HFF-Myc (cell line): ENCODE results near the gene TRMT11.

Source experiments
- DNase-seq: peaks from one replicate; pipeline ENCODE4 v3.0.0-alpha.2; 2011; ENCODE audit warnings: low read depth; ENCODE audit errors: extremely low read depth
- H3K4me3 ChIP-seq: replicated peaks from 2 replicates; pipeline ENCODE4 v1.5.1; 2011; ENCODE audit warnings: low read depth, mild to moderate bottlenecking, control low read depth, low read length
- CTCF ChIP-seq: IDR thresholded peaks from 2 replicates; pipeline ENCODE4 v1.5.1; 2012; ENCODE audit warnings: mild to moderate bottlenecking, low read depth, low read length, control low read depth; ENCODE audit errors: missing control alignments

The TRMT11 gene

GRCh38 chr6:125943528-125944433 lies 42.6 kb upstream of the TRMT11 start:
- H3K4me3 ChIP-seq: no peak overlapping the region
- DNase-seq: no peak
- TF ChIP-seq CTCF: no peak

- H3K4me3 ChIP-seq: no peak overlapping the region
- TF ChIP-seq CTCF: no peak
Observed at GRCh38 chr6:125944434-125944816, 41.9 kb upstream of the TRMT11 start.

GRCh38 chr6:125944896-125945295 lies 41.4 kb upstream of the TRMT11 start:
- no peak for TF ChIP-seq CTCF
- DNase-seq: no peak
- no peak overlapping the region for H3K4me3 ChIP-seq

More at GRCh38 chr6:125944434-125944816, 41.9 kb upstream of the TRMT11 start:
- no peak for DNase-seq

GRCh38 chr6:125945378-125946141 lies 40.8 kb upstream of the TRMT11 start:
- DNase-seq: no peak
- TF ChIP-seq CTCF: no peak
- no peak overlapping the region for H3K4me3 ChIP-seq

- H3K4me3 ChIP-seq: no peak overlapping the region
- no peak for TF ChIP-seq CTCF
- DNase-seq: no peak
Observed at GRCh38 chr6:125947615-125948014, 38.7 kb upstream of the TRMT11 start.

- TF ChIP-seq CTCF: no peak
- no peak overlapping the region for H3K4me3 ChIP-seq
- no peak for DNase-seq
Observed at GRCh38 chr6:125948455-125948854, 37.9 kb upstream of the TRMT11 start.
